MM.1S (cell line): ENCODE data around the gene KRT74.

Experiments
- DNase-seq: peaks from one replicate; pipeline ENCODE4 v3.0.0-alpha.2; 2015
- H2AFZ ChIP-seq: fragments of 300-600 bp; sonication (generic); 2 replicates; pipeline ENCODE4 v1.6.0; 2016; ENCODE audit warnings: antibody characterized with exemption, low read length
- H3F3A ChIP-seq: fragments of 300-600 bp; sonication (generic); 2 replicates; pipeline ENCODE4 v1.6.1; 2016; ENCODE audit warnings: mild to moderate bottlenecking, antibody characterized with exemption, low read length, moderate library complexity, mixed read lengths; ENCODE audit not compliant: insufficient read depth
- H3K27ac ChIP-seq: fragments of 300-600 bp; sonication (generic); 2 replicates; pipeline ENCODE4 v1.5.1; 2016; ENCODE audit warnings: mild to moderate bottlenecking, low read length
- H3K27me3 ChIP-seq: fragments of 300-600 bp; sonication (generic); replicated peaks from 2 replicates; pipeline ENCODE4 v1.6.0; 2016; ENCODE audit warnings: low read length; ENCODE audit not compliant: insufficient read depth
- H3K36me3 ChIP-seq: fragments of 300-600 bp; sonication (generic); replicated peaks from 2 replicates; pipeline ENCODE4 v1.6.1; 2016; ENCODE audit warnings: mild to moderate bottlenecking, low read length, mixed read lengths; ENCODE audit not compliant: insufficient read depth
- H3K4me1 ChIP-seq: fragments of 300-600 bp; sonication (generic); 2 replicates; pipeline ENCODE4 v1.6.1; 2016; ENCODE audit warnings: low read length, mixed read lengths
- H3K4me2 ChIP-seq: fragments of 300-600 bp; sonication (generic); 2 replicates; pipeline ENCODE4 v1.6.0; 2016; ENCODE audit warnings: low read depth, low read length
- H3K4me3 ChIP-seq: fragments of 300-600 bp; sonication (generic); 2 replicates; pipeline ENCODE4 v1.5.1; 2016; ENCODE audit warnings: low read length, mixed read lengths
- H3K79me2 ChIP-seq: fragments of 300-600 bp; sonication (generic); 2 replicates; pipeline ENCODE4 v1.6.1; 2016; ENCODE audit warnings: mixed run types, low read length, mixed read lengths
- H3K9ac ChIP-seq: fragments of 300-600 bp; sonication (generic); 2 replicates; pipeline ENCODE4 v1.6.1; 2016; ENCODE audit warnings: low read length, mixed read lengths
- H3K9me2 ChIP-seq: fragments of 300-600 bp; sonication (generic); replicated peaks from 2 replicates; pipeline ENCODE4 v1.6.1; 2016; ENCODE audit warnings: mild to moderate bottlenecking, low read length, mixed read lengths; ENCODE audit not compliant: insufficient read depth
- H3K9me3 ChIP-seq: fragments of 300-600 bp; sonication (generic); replicated peaks from 2 replicates; pipeline ENCODE4 v1.6.1; 2016; ENCODE audit warnings: mild to moderate bottlenecking, low read length, mixed read lengths; ENCODE audit not compliant: insufficient read depth
- H4K20me1 ChIP-seq: fragments of 300-600 bp; sonication (generic); 2 replicates; pipeline ENCODE4 v1.6.1; 2016; ENCODE audit warnings: mild to moderate bottlenecking, low read length, moderate library complexity, mixed read lengths; ENCODE audit not compliant: insufficient read depth
- EZH2 ChIP-seq: fragments of 300-600 bp; sonication (generic); optimal IDR thresholded peaks from 2 replicates; pipeline ENCODE3; 2017; ENCODE audit warnings: low read depth, mild to moderate bottlenecking, antibody characterized with exemption, low read length, mixed read lengths
- EZH2phosphoT487 ChIP-seq: fragments of 300-600 bp; sonication (generic); IDR thresholded peaks from 2 replicates; pipeline ENCODE4 v1.6.1; 2018; ENCODE audit warnings: antibody characterized with exemption, low read length
- TF ChIP-seq, protein P1 (sequence below): fragments of 300-600 bp; sonication (generic); IDR thresholded peaks from 2 replicates; pipeline ENCODE4 v1.5.1; 2016; ENCODE audit warnings: antibody characterized with exemption, low read length, mixed read lengths

The KRT74 gene

GRCh38 chr12:52568111-52568510 lies 5.5 kb downstream of the KRT74 start:
- Histone ChIP-seq H3K4me3 (no peak overlapping the region), H3K36me3 (no peaks in the 10 kb centered on the region), H3K27ac (no peak overlapping the region), H3F3A (no peaks in the 10 kb centered on the region), H3K9ac (no peak overlapping the region), H3K79me2 (no peaks in the 10 kb centered on the region), H3K9me3 (no peaks in the 10 kb centered on the region), H2AFZ (no peak overlapping the region), H3K27me3 (peaks cover 93% of the 10 kb centered on the region), H3K4me2 (no peak overlapping the region), H3K4me1 (no peaks in the 10 kb centered on the region), H4K20me1 (no peaks in the 10 kb centered on the region), H3K9me2 (no peaks in the 10 kb centered on the region)
- TF ChIP-seq, protein P1, sequence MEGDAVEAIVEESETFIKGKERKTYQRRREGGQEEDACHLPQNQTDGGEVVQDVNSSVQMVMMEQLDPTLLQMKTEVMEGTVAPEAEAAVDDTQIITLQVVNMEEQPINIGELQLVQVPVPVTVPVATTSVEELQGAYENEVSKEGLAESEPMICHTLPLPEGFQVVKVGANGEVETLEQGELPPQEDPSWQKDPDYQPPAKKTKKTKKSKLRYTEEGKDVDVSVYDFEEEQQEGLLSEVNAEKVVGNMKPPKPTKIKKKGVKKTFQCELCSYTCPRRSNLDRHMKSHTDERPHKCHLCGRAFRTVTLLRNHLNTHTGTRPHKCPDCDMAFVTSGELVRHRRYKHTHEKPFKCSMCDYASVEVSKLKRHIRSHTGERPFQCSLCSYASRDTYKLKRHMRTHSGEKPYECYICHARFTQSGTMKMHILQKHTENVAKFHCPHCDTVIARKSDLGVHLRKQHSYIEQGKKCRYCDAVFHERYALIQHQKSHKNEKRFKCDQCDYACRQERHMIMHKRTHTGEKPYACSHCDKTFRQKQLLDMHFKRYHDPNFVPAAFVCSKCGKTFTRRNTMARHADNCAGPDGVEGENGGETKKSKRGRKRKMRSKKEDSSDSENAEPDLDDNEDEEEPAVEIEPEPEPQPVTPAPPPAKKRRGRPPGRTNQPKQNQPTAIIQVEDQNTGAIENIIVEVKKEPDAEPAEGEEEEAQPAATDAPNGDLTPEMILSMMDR: no peak
- TF ChIP-seq EZH2phosphoT487 (no peak), EZH2 (no peak)
- no peak for DNase-seq

GRCh38 chr12:52566847-52567291 lies 6.8 kb downstream of the KRT74 start:
- Histone ChIP-seq H3K9ac (no peak overlapping the region), H3K9me2 (no peaks in the 10 kb centered on the region), H2AFZ (no peak overlapping the region), H3F3A (no peaks in the 10 kb centered on the region), H3K27ac (no peak overlapping the region), H4K20me1 (no peaks in the 10 kb centered on the region), H3K9me3 (no peaks in the 10 kb centered on the region), H3K36me3 (no peaks in the 10 kb centered on the region), H3K79me2 (no peaks in the 10 kb centered on the region), H3K4me2 (no peak overlapping the region), H3K27me3 (peaks cover 92% of the 10 kb centered on the region), H3K4me3 (no peak overlapping the region), H3K4me1 (no peaks in the 10 kb centered on the region)
- no peak for TF ChIP-seq EZH2phosphoT487
- TF ChIP-seq EZH2: no peak
- TF ChIP-seq, protein P1: no peak
- DNase-seq: no peak

GRCh38 chr12:52564582-52564981 lies 9.1 kb downstream of the KRT74 start:
- no peak overlapping the region for H3K4me2 ChIP-seq
- no peak overlapping the region for H3K9ac ChIP-seq
- no peak overlapping the region for H3K27ac ChIP-seq
- H3K9me3 ChIP-seq: no peaks in the 10 kb centered on the region
- TF ChIP-seq, protein P1: no peak
- TF ChIP-seq EZH2phosphoT487: no peak
- TF ChIP-seq EZH2: no peak
- H3K79me2 ChIP-seq: no peaks in the 10 kb centered on the region
- no peaks in the 10 kb centered on the region for H3K9me2 ChIP-seq
- DNase-seq: no peak
- H2AFZ ChIP-seq: no peak overlapping the region
- peaks cover 89% of the 10 kb centered on the region for H3K27me3 ChIP-seq
- no peaks in the 10 kb centered on the region for H3K4me1 ChIP-seq
- no peaks in the 10 kb centered on the region for H3F3A ChIP-seq
- H4K20me1 ChIP-seq: no peaks in the 10 kb centered on the region
- H3K4me3 ChIP-seq: no peak overlapping the region
- no peaks in the 10 kb centered on the region for H3K36me3 ChIP-seq
